Fibroblast of mammary gland (primary cell): ENCODE data around the gene ZRANB1.

ENCODE experiments used
- DNase-seq: peaks from one replicate; pipeline ENCODE4 v3.0.0-alpha.2; 2010; ENCODE audit warnings: low read depth
- H3K4me3 ChIP-seq: 2 replicates; pipeline ENCODE4 v1.5.1; 2011; ENCODE audit warnings: low read depth, mild to moderate bottlenecking, low read length, moderate library complexity; ENCODE audit not compliant: control insufficient read depth
- TF ChIP-seq, protein P1 (sequence below): conservative IDR thresholded peaks from 2 replicates; pipeline ENCODE4 v1.5.1; 2011; ENCODE audit warnings: low read depth, low read length, inconsistent platforms; ENCODE audit not compliant: control insufficient read depth, insufficient read depth

The ZRANB1 gene

DNA sequence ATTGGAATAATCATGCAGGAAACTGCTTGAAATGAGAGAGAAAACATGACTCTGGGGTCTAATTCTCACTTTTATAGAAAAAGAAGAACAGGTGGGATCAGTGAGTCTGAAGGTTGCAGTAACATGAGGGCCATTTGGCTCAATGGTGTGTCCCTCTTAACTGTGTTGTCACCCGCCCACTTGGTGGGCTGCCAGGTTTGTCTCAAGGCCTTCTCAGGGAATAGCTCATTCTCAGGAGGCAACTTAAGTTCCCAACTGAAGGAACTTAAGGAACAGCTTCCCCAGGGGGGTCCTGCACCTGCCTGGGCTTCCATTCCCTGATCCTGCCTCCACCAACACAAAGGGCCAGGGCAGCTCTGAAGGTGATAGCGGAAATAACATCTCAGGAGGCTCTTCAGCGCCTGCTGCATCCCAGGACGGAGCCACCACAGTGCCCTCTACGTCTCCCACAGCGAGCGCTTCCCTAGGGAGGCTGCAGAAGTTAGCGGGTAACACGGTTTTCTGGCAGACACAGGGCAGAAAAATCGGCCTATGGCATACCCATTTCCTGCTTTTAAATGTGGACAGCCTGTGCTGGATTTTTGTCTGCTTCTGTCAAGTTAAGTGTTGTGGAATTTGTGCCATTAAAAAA, 88.8 kb downstream of the ZRANB1 start:
- no peak overlapping the region for H3K4me3 ChIP-seq
- DNase-seq = no peak
- TF ChIP-seq, protein P1, sequence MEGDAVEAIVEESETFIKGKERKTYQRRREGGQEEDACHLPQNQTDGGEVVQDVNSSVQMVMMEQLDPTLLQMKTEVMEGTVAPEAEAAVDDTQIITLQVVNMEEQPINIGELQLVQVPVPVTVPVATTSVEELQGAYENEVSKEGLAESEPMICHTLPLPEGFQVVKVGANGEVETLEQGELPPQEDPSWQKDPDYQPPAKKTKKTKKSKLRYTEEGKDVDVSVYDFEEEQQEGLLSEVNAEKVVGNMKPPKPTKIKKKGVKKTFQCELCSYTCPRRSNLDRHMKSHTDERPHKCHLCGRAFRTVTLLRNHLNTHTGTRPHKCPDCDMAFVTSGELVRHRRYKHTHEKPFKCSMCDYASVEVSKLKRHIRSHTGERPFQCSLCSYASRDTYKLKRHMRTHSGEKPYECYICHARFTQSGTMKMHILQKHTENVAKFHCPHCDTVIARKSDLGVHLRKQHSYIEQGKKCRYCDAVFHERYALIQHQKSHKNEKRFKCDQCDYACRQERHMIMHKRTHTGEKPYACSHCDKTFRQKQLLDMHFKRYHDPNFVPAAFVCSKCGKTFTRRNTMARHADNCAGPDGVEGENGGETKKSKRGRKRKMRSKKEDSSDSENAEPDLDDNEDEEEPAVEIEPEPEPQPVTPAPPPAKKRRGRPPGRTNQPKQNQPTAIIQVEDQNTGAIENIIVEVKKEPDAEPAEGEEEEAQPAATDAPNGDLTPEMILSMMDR = no peak

DNA sequence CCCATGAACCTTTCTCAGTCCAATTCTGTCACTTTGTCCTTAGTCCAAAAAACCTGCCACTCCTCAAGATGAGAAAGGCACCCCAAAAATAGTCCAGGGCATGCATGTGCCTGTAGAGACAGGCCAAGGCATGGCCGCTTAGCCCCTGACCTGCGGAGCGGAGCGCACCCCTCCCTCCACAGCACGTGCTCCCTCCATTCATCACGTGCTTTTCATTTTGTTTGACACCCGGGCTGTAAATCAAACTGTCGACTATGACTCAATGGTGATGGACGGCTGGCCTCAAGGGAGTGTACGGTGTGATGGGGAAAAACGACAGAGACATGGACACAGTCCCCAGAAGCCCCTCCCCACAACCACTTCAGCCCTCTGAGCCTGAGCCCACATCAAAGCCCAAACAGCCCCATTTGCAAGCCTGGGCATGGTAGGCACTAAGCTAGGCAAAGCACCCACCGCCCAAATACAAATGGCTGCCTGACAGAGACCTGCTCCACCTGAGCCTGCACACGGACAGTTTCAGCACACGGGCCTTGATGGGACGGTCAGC, 90.6 kb downstream of the ZRANB1 start:
- H3K4me3 ChIP-seq = no peak overlapping the region
- TF ChIP-seq, protein P1 = no peak
- no peak for DNase-seq

DNA sequence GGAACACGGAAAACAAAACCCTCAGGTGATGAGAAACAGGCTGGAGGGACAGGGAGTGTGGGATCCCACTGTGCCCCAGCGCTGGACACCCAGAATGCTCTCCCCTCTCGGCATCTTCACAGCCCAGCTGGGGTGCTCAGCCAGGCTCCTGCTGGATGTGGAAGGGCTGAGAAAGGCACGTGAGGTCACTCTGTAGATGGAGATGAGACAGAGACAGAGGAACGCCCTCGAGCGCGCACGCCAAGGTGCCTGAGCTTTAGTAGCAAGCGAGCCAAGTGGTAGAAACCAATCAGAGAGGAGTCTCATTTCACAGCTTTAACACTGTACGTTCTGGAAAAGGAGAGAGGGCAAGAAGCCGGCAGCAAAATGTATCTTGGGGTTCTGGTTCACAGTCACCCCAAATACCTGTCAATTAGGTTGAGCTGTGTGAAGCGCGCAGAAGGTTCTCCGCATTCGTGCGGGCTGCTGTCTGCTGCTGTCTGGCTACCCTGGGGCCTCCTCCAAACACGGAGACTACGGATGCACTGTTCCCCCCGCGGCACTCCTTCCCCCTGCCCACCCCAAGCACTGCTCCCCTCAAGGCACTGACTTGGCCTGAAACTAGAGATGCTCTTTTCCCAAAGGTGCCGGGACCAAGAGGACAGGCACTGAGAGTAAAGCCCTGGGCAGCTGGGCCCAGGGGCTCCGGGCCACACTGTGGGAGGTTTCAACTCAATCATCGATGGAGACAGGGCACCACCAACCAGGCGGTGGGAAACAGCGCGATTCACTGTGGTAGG, 91.4 kb downstream of the ZRANB1 start:
- DNase-seq = no peak
- TF ChIP-seq, protein P1 = no peak
- H3K4me3 ChIP-seq = no peak overlapping the region

DNA sequence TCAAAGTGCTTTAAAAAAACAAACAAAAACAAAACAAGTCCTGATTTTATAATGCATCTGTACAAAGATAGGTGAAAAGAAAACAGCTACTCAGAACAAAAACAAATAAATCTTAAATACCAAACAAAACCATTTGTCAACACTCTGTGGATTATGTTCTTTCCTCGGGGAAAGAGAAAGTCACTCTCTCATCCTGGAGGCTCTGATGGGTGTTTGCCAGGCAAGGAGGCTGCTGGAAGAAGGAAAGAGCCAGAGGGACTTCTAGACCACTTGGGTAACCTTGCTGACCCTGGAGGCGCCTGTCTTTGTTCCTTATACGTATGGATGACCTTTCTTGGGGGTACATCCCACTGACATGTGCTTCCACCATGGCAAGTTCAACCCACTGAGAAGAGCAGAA, 92.8 kb downstream of the ZRANB1 start:
- TF ChIP-seq, protein P1 = no peak
- no peak overlapping the region for H3K4me3 ChIP-seq
- peak; percentile 45 for DNase-seq

DNA sequence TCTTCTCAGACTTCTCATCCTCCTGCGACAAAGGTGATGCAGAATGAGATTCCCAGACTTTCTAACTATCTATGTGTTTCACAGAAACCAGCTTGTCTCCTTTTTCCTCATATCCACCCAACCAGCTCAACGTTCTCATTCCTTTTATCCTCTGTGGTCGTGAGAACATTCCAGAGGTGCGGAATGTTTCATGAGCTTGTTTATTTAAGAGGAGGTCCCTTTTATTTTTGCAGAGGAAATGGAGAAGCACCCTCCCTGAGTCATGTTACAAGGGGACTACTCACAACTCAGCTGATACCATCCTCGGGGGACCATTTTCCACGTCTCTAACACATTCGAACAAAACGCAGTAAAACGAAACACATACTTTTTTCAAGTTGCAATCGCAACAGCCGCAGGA, 93.2 kb downstream of the ZRANB1 start:
- TF ChIP-seq, protein P1 = no peak
- no peak overlapping the region for H3K4me3 ChIP-seq
- DNase-seq = peak; percentile 97

DNA sequence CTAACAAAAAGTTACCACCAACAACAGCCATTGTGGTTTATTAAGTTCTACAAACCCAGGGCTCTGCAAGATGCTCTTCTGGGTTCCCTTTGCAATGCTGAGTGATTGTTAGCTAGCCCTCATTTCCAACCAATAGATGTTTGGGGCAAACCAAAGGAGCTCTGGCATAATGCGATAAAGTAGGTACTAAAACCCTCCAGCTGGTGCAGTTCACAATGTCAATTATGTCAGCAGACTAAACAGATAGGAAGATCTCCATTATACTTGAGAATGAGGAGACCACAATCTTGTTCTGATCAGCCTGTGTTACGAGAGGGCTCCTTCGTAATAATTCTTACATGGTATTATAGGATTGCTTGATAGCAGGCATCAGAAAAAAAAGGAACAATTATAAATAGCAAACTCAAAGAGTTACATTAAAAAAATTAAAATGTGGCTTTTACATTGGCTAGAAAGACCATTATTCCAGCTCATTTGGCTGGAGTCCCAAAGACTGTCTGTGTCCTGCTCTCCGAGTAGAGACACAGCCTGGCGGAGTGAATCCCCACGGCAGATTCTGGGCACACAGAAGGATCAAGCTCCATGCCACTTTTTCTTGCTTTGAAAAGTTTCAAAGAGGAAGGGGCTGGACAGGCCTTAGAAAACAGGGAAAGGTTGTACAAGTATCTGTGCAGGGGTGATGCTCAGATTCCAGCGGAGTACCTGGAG, 93.8 kb downstream of the ZRANB1 start:
- peak overlapping the region; percentile 22 for H3K4me3 ChIP-seq
- DNase-seq = no peak
- TF ChIP-seq, protein P1 = no peak
